Measurements from ENCODE around the gene RBP3.
A peak's percentile ranks its signal among the peaks of the same experiment; 100 is the strongest.

DNA sequence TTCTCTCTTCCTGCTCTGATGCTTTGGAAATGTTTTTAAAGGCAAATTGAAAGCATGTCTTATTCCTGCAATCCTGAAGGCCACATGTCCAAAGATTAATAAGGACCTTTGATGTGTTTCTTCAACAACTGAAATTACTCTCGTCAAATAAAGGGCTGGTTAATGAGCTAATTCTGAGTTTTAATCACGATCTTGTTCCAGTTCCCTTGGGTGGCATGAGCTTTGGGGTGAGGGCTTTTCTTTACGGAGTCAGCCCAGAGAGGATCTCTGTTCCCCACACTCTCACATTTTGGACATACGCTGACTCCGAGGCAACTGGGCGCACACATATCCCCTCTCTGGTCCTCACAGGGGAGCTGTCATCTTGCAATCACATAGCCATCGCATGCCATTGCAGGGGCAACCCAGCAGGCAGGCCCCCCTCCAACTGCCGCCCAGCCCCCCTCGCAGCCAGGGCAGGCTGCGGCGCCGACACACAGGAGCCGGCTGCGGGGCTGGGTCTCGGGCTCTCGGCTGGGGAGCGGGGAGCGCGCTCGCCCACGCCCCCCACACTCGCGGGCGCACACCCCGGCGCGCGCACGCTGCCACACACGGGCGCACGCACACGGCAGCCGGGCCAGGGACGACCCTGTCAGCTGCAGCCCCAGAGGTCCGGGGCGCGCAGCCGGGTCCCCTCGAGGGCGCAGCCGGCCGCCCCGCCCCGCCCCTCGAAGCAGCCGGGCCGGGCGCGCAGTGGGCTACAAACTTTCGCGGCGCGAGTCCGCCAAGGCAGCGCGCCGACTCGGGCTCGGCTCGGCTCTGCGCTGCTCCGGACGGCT is 48.3 kb upstream of the RBP3 start, which contains the start of gene GDF10:
- TF ChIP-seq, protein P1, sequence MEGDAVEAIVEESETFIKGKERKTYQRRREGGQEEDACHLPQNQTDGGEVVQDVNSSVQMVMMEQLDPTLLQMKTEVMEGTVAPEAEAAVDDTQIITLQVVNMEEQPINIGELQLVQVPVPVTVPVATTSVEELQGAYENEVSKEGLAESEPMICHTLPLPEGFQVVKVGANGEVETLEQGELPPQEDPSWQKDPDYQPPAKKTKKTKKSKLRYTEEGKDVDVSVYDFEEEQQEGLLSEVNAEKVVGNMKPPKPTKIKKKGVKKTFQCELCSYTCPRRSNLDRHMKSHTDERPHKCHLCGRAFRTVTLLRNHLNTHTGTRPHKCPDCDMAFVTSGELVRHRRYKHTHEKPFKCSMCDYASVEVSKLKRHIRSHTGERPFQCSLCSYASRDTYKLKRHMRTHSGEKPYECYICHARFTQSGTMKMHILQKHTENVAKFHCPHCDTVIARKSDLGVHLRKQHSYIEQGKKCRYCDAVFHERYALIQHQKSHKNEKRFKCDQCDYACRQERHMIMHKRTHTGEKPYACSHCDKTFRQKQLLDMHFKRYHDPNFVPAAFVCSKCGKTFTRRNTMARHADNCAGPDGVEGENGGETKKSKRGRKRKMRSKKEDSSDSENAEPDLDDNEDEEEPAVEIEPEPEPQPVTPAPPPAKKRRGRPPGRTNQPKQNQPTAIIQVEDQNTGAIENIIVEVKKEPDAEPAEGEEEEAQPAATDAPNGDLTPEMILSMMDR (optimal IDR thresholded peaks at IDR 0.05 in 1 of 3, IDR thresholded peaks at IDR 0.05 in 1 of 3, conservative IDR thresholded peaks at IDR 0.05 in 1 of 3; ENCODE audit: extremely low read depth in 1 of 3, insufficient read depth in 2 of 3, low read length in 3 of 3) = no peak
- peak; percentile 65 for TF ChIP-seq EZH2 (IDR thresholded peaks at IDR 0.05; ENCODE audit: low read length)

All from keratinocyte (primary cell).